T-helper 17 cell (primary cell): ENCODE measurements around the gene ZNF524. TPM values are rescaled to one million over a fixed set of nuclear protein-coding genes. Genes with fewer than 3 reads are reported as not detected.

Experiments
- ATAC-seq: fragments of 150-1000 bp; cut with Tn5 transposase; 2 replicates; pipeline ENCODE4 v1.10.0; 2021; ENCODE audit warnings: mild to moderate bottlenecking, moderate library complexity
- DNase-seq, 3 donors: peaks; one replicate each; pipeline versions ENCODE4 v3.0.0 to v3.0.0-alpha.2; 2020 to 2021
- H3K9me3 ChIP-seq: one replicate; pipeline ENCODE4 v1.7.0; 2013; ENCODE audit warnings: low read length, mild to moderate bottlenecking; ENCODE audit not compliant: control insufficient read depth, poor library complexity, severe bottlenecking
- H3K27ac Mint-ChIP-seq: one replicate; pipeline ENCODE4 v1.8.0; 2022; ENCODE audit warnings: mild to moderate bottlenecking, moderate library complexity, mixed read lengths
- H3K27me3 Mint-ChIP-seq: one replicate; pipeline ENCODE4 v1.8.0; 2022; ENCODE audit warnings: mixed read lengths
- H3K36me3 Mint-ChIP-seq: one replicate; pipeline ENCODE4 v1.8.0; 2022; ENCODE audit warnings: low read depth, mixed read lengths
- H3K4me1 Mint-ChIP-seq: one replicate; pipeline ENCODE4 v1.8.0; 2022; ENCODE audit warnings: mild to moderate bottlenecking, mixed read lengths
- H3K4me3 Mint-ChIP-seq: one replicate; pipeline ENCODE4 v1.8.0; 2022; ENCODE audit warnings: mild to moderate bottlenecking, moderate library complexity, mixed read lengths
- total RNA-seq, 4 donors: library from RNA in 2 of 4; stranded (reverse) in 2 of 4; gene quantifications; one replicate each; pipeline ENCODE4 v1.2.3 and lab custom pipeline; 2022 to 2026

Gene ZNF524
- total RNA-seq, 2 donors from 2014 or later = 16.6 to 17.0 TPM

- no peaks in the 10 kb centered on the region for H3K9me3 ChIP-seq
- no peak for DNase-seq
- no peak for ATAC-seq
- no peaks in the 10 kb centered on the region for H3K27me3 Mint-ChIP-seq
- H3K4me1 Mint-ChIP-seq = peaks cover 30% of the 10 kb centered on the region
- H3K27ac Mint-ChIP-seq = peak overlapping the region; percentile 29
- H3K4me3 Mint-ChIP-seq = no peak overlapping the region
- H3K36me3 Mint-ChIP-seq = peaks cover 5% of the 10 kb centered on the region
These were observed 11.4 kb downstream of the ZNF524 start for GRCh38 chr19:55611300-55611982.

DNA sequence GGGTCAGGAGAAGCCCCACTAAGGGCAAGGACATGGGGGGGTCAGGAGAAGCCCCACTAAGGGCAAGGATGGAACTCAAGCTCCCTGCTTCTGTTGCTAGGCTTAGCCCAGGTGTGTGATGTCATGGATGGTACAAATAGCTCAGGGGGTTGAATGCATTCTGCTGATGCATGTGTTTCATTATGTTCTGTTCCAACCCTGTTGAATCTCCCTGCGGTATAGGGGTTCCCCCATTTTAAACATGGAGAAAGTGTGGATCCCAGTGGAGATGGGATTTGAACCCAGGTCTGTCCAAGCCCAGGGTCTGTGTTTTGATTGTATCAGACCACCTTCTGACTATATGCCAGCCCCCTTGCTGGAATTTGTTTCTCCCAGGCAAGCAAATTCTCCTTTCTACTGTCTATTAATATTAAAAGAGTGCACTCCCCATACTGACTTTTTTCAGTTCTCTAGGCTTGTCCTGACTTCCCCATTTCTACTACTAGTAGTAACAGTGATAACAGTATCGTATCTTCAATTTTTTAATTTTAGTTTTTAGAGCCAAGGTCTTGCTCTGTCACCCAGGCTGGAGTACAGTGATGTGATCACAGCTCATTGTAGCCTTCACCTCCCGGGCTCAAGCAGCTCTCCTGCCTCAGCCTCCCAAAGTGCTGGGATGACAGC, 12.0 kb downstream of the ZNF524 start:
- ATAC-seq (no peak), DNase-seq (no peak)
- no peaks in the 10 kb centered on the region for H3K9me3 ChIP-seq
- Mint-ChIP-seq H3K27ac (peak overlapping the region; percentile 29), H3K36me3 (peaks cover 5% of the 10 kb centered on the region), H3K4me1 (peaks cover 25% of the 10 kb centered on the region), H3K27me3 (no peaks in the 10 kb centered on the region), H3K4me3 (no peak overlapping the region)

DNA sequence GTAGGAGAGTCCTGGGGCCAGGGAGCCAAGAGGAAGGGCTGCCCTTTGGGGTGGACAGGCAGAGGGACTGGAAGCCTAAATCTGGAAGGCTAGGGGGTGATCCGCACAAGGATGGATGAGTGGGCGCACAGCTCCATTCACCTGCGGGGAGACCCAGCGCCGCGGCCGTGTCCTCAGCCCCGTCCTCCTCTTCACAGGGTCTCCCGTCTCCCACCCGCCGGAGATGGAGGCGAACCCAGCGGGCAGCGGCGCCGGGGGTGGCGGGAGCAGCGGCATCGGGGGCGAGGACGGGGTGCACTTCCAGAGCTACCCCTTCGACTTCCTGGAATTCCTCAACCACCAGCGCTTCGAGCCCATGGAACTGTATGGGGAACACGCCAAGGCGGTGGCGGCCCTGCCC, 13.3 kb downstream of the ZNF524 start:
- no peak for ATAC-seq
- H3K4me3 Mint-ChIP-seq = no peak overlapping the region
- no peak for DNase-seq
- no peaks in the 10 kb centered on the region for H3K27me3 Mint-ChIP-seq
- H3K4me1 Mint-ChIP-seq = peaks cover 23% of the 10 kb centered on the region
- H3K27ac Mint-ChIP-seq = no peak overlapping the region
- peaks cover 2% of the 10 kb centered on the region for H3K36me3 Mint-ChIP-seq
- no peaks in the 10 kb centered on the region for H3K9me3 ChIP-seq

DNA sequence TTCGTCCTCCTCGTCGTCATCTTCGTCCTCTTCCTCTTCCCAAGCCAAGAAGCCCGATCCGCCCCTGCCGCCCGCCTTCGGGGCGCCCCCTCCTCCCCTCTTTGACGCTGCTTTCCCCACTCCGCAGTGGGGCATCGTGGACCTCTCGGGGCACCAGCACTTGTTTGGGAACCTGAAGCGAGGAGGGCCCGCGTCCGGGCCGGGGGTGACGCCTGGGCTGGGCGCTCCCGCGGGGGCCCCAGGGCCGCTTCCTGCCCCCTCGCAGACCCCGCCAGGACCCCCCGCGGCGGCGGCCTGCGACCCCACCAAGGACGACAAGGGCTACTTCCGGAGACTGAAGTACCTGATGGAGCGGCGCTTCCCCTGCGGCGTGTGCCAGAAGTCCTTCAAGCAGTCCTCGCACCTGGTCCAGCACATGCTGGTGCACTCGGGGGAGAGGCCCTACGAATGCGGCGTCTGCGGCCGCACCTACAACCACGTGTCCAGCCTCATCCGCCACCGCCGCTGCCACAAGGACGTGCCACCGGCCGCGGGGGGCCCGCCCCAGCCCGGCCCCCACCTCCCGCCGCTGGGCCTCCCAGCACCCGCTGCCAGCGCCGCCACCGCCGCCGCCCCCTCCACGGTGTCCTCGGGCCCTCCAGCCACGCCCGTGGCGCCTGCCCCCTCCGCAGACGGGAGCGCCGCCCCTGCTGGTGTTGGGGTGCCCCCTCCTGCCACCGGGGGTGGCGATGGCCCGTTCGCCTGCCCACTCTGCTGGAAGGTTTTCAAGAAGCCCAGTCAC, 14.0 kb downstream of the ZNF524 start:
- Mint-ChIP-seq H3K4me1 (peaks cover 20% of the 10 kb centered on the region), H3K27ac (no peak overlapping the region), H3K36me3 (peaks cover 2% of the 10 kb centered on the region), H3K27me3 (no peaks in the 10 kb centered on the region), H3K4me3 (no peak overlapping the region)
- ATAC-seq (no peak), DNase-seq (no peak)
- no peaks in the 10 kb centered on the region for H3K9me3 ChIP-seq

DNA sequence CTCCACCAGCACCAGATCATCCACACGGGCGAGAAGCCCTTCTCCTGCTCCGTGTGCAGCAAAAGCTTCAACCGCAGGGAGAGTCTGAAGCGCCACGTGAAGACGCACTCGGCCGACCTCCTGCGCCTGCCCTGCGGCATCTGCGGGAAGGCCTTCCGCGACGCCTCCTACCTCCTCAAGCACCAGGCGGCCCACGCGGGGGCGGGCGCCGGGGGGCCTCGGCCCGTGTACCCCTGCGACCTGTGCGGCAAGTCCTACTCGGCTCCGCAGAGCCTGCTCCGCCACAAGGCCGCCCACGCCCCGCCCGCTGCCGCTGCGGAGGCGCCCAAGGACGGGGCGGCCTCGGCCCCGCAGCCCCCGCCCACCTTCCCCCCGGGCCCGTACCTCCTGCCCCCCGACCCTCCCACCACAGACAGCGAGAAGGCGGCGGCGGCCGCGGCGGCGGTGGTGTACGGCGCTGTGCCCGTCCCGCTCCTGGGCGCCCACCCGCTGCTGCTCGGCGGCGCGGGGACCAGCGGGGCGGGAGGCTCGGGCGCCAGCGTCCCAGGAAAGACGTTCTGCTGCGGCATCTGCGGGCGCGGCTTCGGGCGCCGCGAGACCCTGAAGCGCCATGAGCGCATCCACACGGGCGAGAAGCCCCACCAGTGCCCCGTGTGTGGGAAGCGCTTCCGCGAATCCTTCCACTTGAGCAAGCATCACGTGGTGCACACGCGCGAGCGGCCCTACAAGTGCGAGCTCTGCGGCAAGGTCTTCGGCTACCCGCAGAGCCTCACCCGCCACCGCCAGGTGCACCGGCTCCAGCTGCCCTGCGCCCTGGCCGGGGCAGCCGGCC, 14.8 kb downstream of the ZNF524 start:
- no peaks in the 10 kb centered on the region for H3K9me3 ChIP-seq
- DNase-seq (no peak), ATAC-seq (no peak)
- H3K4me3 Mint-ChIP-seq = no peak overlapping the region
- peaks cover 13% of the 10 kb centered on the region for H3K4me1 Mint-ChIP-seq
- no peak overlapping the region for H3K27ac Mint-ChIP-seq
- no peaks in the 10 kb centered on the region for H3K27me3 Mint-ChIP-seq
- peaks cover under 1% of the 10 kb centered on the region for H3K36me3 Mint-ChIP-seq

DNA sequence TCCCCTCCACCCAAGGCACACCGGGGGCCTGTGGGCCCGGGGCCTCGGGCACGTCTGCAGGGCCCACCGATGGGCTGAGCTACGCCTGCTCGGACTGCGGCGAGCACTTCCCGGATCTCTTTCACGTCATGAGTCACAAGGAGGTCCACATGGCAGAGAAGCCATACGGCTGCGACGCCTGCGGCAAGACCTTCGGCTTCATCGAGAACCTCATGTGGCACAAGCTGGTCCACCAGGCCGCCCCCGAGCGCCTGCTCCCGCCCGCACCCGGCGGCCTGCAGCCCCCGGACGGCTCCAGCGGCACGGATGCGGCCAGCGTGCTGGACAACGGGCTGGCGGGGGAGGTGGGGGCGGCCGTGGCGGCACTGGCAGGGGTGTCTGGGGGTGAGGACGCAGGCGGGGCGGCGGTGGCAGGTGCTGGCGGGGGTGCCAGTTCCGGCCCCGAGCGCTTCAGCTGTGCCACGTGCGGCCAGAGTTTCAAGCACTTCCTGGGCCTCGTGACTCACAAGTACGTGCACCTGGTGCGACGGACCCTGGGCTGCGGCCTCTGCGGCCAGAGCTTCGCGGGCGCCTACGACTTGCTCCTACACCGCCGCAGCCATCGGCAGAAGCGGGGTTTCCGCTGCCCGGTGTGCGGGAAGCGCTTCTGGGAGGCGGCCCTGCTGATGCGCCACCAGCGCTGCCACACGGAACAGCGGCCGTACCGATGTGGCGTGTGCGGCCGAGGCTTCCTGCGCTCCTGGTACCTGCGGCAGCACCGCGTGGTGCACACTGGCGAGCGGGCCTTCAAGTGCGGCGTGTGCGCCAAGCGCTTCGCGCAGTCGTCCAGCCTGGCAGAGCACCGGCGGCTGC, 15.7 kb downstream of the ZNF524 start:
- H3K9me3 ChIP-seq = no peaks in the 10 kb centered on the region
- Mint-ChIP-seq H3K27me3 (no peaks in the 10 kb centered on the region), H3K36me3 (no peaks in the 10 kb centered on the region), H3K4me1 (peaks cover 17% of the 10 kb centered on the region), H3K4me3 (no peak overlapping the region), H3K27ac (no peak overlapping the region)
- ATAC-seq = no peak
- no peak for DNase-seq

DNA sequence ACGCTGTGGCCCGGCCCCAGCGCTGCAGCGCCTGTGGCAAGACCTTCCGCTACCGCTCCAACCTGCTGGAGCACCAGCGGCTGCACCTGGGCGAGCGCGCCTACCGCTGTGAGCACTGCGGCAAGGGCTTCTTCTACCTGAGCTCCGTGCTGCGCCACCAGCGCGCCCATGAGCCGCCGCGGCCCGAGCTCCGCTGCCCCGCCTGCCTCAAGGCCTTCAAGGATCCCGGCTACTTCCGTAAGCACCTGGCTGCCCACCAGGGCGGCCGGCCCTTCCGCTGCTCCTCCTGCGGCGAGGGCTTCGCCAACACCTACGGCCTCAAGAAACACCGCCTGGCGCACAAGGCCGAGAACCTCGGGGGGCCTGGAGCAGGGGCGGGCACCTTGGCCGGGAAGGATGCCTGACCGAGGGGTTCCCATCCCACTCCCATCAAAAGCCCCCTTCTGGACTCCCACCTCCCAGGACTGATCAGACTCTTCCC, 16.3 kb downstream of the ZNF524 start:
- Mint-ChIP-seq H3K4me1 (peaks cover 17% of the 10 kb centered on the region), H3K4me3 (no peak overlapping the region), H3K36me3 (no peaks in the 10 kb centered on the region), H3K27ac (no peak overlapping the region), H3K27me3 (no peaks in the 10 kb centered on the region)
- ATAC-seq = no peak
- H3K9me3 ChIP-seq = no peaks in the 10 kb centered on the region
- DNase-seq = no peak

GRCh38 chr19:55617426-55617825, 17.3 kb downstream of the ZNF524 start:
- ATAC-seq (no peak), DNase-seq (no peak)
- no peaks in the 10 kb centered on the region for H3K9me3 ChIP-seq
- no peak overlapping the region for H3K4me3 Mint-ChIP-seq
- H3K4me1 Mint-ChIP-seq = peaks cover 11% of the 10 kb centered on the region
- H3K27ac Mint-ChIP-seq = peak overlapping the region; percentile 51
- no peaks in the 10 kb centered on the region for H3K36me3 Mint-ChIP-seq
- no peaks in the 10 kb centered on the region for H3K27me3 Mint-ChIP-seq

DNA sequence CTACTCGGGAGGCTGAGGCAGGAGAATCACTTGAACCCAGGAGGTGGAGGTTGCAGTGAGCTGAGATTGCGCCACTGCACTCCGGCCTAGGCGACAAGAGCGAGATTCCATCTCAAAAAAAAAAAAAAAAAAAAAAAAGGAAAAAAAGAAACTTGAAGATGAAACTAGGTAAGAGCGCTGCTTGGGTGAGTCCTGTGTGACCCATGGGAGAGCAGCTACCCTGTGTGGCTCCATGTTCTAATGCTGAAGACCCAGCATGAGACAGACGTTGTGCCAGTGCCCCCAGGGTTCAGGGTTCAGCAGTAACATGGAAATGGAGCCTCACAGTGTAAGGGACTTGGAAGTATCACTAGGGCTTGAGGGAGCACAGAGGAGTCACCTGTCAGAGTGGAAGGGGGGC, 18.3 kb downstream of the ZNF524 start:
- Mint-ChIP-seq H3K4me3 (no peak overlapping the region), H3K27ac (no peak overlapping the region)

DNA sequence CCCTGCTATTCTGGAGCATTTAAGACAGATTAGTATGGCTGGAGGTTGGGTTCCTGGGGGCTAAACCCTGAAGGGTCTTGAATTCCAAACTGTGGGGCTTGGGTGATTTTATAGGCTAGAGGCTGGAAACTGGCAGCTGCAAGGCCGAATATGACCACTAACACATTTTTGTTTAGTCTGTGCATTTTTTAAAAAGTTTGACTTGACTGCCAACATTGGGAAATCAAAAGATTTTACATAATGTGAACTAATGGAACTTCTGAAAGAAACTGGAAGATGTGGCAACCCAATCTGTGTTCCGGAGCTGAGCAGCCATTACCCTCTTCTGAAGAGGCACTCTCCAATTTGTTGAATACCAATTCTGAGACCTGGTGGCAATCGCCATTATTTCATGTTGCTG, 19.2 kb downstream of the ZNF524 start:
- no peaks in the 10 kb centered on the region for H3K9me3 ChIP-seq
- no peak overlapping the region for H3K4me3 Mint-ChIP-seq
- ATAC-seq (no peak), DNase-seq (no peak)
- H3K27ac Mint-ChIP-seq = peak overlapping the region; percentile 11
- H3K27me3 Mint-ChIP-seq = no peaks in the 10 kb centered on the region
- H3K36me3 Mint-ChIP-seq = no peaks in the 10 kb centered on the region
- peaks cover 12% of the 10 kb centered on the region for H3K4me1 Mint-ChIP-seq

More for the DNA sequence above, 18.3 kb downstream of the ZNF524 start:
- no peaks in the 10 kb centered on the region for H3K9me3 ChIP-seq
- Mint-ChIP-seq H3K4me1 (peaks cover 7% of the 10 kb centered on the region), H3K27me3 (no peaks in the 10 kb centered on the region), H3K36me3 (no peaks in the 10 kb centered on the region)
- ATAC-seq (no peak), DNase-seq (no peak)

DNA sequence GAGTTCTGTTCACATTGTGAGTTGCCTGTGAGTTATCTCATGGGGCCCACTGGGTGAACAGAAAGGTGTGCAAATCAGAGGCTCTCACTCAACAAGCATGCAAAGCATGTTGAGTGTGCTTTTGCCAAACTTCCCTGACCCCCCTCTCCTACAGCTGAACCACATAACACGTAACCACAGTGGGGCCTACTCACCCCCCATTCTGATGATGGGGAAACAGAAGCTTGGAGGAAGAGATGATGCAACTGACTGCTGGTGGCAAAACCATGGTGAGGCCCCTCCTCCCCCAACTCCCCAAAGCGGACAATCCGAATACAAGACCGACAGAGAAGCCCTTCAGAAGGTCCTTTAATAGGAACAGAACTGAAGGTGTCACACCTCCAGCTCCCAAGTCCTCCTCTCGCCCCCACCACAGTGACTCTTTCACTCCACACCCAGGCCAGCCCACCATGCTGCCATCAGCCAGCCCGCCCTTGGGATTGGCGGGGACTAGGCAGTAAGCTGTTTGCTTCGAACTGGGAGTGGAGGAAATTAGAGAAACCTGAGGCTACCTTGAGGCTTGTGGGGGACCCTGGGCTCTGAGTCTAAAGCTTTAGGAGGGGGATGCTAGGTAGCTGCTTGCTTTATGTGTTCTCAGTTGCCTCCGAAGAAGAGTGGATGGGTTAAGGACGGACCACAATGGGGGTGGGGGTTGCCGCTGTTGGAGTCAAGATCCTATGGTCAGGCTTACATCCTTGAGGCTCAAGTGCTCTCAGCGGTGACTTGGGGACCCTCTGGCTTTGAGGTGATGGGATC, 20.5 kb downstream of the ZNF524 start:
- no peak for DNase-seq
- H3K9me3 ChIP-seq = no peaks in the 10 kb centered on the region
- Mint-ChIP-seq H3K36me3 (no peaks in the 10 kb centered on the region), H3K27me3 (no peaks in the 10 kb centered on the region), H3K4me3 (no peak overlapping the region), H3K27ac (peak overlapping the region; percentile 11), H3K4me1 (peaks cover 19% of the 10 kb centered on the region)
- ATAC-seq = no peak
